HCT116 (cell line): ENCODE results near the gene ARID2.

ENCODE experiments used
- CTCF ChIP-seq, 3 experiments: fragments of 200-600 bp in 1 of 3; sonication (generic) in 1 of 3; IDR thresholded peaks in 2 of 3; conservative IDR thresholded peaks in 1 of 3; 2 replicates each; pipeline ENCODE4 v1.5.1; 2012 to 2017; ENCODE audit warnings: low read depth in 2 of 3, low read length in 2 of 3, antibody characterized with exemption in 1 of 3, borderline replicate concordance in 1 of 3, control low read depth in 1 of 3, mild to moderate bottlenecking in 1 of 3, mixed read lengths in 1 of 3, mixed run types in 1 of 3, moderate library complexity in 1 of 3; ENCODE audit not compliant: insufficient read depth in 1 of 3
- EZH2 ChIP-seq: fragments of 200-600 bp; sonication (generic); IDR thresholded peaks from 2 replicates; pipeline ENCODE4 v1.6.1; 2017; ENCODE audit warnings: antibody characterized with exemption, mixed run types
- JUND ChIP-seq: IDR thresholded peaks from 2 replicates; pipeline ENCODE4 v1.6.1; 2012
- POLR2A ChIP-seq: IDR thresholded peaks from 2 replicates; pipeline ENCODE4 v1.7.0; 2011; ENCODE audit warnings: borderline replicate concordance; ENCODE audit not compliant: insufficient read depth, insufficient read length; ENCODE audit errors: extremely low read depth
- RAD21 ChIP-seq: IDR thresholded peaks from 2 replicates; pipeline ENCODE4 v1.6.1; 2012; ENCODE audit warnings: low read depth, mild to moderate bottlenecking
- REST ChIP-seq: IDR thresholded peaks from 2 replicates; pipeline ENCODE4 v1.6.1; 2012; ENCODE audit warnings: low read depth
- SP1 ChIP-seq: IDR thresholded peaks from 2 replicates; pipeline ENCODE4 v1.6.1; 2012; ENCODE audit warnings: low read depth
- TCF7L2 ChIP-seq: IDR thresholded peaks from 2 replicates; pipeline ENCODE4 v1.7.0; 2011; ENCODE audit warnings: borderline replicate concordance, inconsistent platforms; ENCODE audit not compliant: insufficient read depth, insufficient read length; ENCODE audit errors: extremely low read depth
- YY1 ChIP-seq: IDR thresholded peaks from 2 replicates; pipeline ENCODE4 v1.6.1; 2011; ENCODE audit warnings: low read length, low read depth, moderate library complexity, mild to moderate bottlenecking; ENCODE audit not compliant: insufficient replicate concordance; ENCODE audit errors: extremely low read depth

GRCh38 chr12:45680362-45680761 lies 49.1 kb upstream of the ARID2 start:
- no peak for TF ChIP-seq JUND
- TF ChIP-seq POLR2A: no peak
- no peak for TF ChIP-seq CTCF (IDR thresholded peaks at IDR 0.05 in 2 of 3, conservative IDR thresholded peaks at IDR 0.05 in 1 of 3; ENCODE audit: borderline replicate concordance in 1 of 3, insufficient read depth in 1 of 3, low read depth in 2 of 3, low read length in 2 of 3)
- no peak for TF ChIP-seq SP1
- no peak for TF ChIP-seq TCF7L2
- TF ChIP-seq YY1: no peak
- TF ChIP-seq EZH2: no peak
- TF ChIP-seq RAD21: no peak
- TF ChIP-seq REST: no peak
